AG09319 (cell line): Measurements from ENCODE around the gene ABCC4.

Experiments
- DNase-seq: peaks from one replicate; pipeline ENCODE4 v3.0.0-alpha.2; 2010; ENCODE audit warnings: low read depth; ENCODE audit errors: extremely low read depth
- CTCF ChIP-seq: IDR thresholded peaks from 2 replicates; pipeline ENCODE4 v1.5.1; 2011; ENCODE audit warnings: low read depth, mild to moderate bottlenecking, inconsistent platforms, low read length, moderate library complexity

ABCC4 gene

DNA sequence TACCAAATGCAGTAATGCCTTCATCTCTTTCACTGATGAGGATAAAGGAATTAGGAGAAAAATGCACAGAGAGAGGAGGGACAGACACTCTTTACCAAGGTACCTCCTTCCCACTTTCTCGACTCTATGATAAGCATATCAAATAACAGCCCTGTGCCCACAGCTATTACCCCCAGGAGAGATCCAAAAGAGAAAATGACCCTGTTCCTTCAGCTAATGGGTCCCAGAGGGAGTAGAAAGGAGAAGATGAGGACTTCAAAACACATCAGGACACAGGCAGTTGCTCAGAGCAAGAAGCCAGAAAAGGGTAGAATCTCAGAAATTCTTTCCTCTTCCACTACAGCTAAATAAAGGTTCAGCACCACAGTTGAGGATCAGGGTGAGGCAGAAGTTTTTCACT is 80.6 kb downstream of the ABCC4 start:
- TF ChIP-seq CTCF, result no peak
- DNase-seq, result no peak

DNA sequence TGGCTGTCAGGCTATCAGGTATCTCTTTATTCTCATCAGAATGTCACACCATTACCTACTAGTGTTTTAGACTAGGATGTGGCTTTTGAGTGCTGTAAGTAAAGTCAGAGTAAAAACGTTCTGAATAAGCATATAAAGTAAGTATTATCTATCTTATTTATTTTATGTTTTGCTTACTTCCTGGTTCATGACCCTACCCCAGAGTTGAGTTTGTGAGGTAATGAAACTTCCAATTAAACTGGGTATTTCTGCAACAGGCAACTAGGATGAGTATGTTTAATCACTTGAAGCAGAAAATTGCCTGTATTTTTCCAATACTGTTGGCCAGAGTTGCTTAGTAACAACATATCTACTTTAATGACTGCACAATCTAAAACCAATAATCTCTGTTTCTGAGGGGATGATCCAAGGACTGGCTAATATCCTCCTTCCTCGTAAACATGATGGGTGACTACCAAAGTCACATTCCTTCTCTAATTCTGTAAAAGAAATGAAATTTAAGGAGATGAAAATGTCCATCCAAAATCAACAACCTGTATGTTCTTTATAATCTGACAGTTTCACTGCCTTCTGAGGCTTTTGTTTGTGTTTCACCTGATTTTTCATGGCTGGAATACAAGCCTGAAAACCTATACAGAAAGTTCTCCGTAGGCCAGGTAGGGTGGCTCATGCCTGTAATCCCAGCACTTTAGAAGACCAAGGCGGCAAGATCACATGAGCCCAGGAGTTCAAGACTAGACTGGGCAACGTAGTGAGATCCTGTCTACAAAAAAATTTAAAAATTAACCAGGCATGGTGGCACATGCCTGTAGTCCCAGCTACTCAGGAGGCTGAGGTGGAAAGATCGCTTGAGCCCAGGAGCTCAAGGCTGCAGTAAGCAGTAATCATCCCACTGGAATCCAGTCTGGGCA is 83.1 kb downstream of the ABCC4 start:
- TF ChIP-seq CTCF, result no peak
- no peak for DNase-seq

DNA sequence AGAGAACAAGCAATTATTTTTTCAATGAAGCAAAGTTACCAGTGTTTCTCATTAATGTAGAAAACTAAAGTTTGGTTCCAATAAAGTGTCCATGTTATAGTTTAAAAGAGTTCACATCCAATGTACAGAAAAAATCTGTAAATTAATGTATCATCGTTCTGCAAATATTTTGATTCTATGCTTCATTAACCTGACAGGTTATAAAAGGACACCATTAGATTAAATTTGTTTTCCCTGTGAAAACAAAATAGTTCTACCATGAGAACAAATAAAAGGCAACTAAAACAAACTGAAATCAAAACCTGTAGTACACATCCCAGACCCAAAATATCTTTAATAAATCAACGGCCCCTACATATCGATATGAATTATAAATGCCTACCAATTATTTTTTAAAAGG is 85.1 kb downstream of the ABCC4 start:
- TF ChIP-seq CTCF, result no peak
- no peak for DNase-seq

- TF ChIP-seq CTCF, result no peak
- no peak for DNase-seq
Observed at GRCh38 chr13:95212983-95213850, 88.0 kb downstream of the ABCC4 start.

GRCh38 chr13:95209109-95209508 is 92.1 kb downstream of the ABCC4 start:
- no peak for TF ChIP-seq CTCF
- DNase-seq, result no peak

DNA sequence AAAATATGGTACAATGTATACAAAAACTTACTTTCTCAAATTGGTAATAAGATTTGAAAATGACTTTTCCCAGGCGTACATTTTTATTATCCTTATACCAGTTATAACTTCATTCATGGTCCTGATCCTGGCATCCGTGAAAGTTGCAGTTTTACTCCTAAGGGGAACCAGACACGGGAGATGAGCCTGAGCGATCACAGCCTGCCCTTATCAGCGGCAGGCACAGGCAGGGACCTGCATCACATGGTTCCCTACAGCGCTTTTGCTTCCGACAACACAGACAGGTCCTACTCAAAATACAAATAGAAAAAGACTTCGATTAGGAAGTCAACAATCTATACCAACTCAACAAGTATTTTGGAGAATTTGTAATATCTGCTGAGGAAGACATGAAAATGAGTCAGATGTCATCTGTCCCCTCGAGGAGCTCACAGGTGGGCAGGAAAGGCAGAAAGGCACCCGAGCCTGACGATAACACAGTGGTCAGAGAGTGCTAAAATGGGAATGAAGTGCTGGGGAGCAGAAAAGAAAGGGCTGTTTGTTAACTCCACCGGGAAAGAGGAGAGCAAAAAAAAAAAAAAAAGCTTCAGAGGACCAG is 93.4 kb downstream of the ABCC4 start:
- no peak for DNase-seq
- TF ChIP-seq CTCF, result no peak
